Small intestine (tissue), 7 donors: ENCODE measurements around the gene RAE1. TPM values are rescaled to one million over a fixed set of nuclear protein-coding genes. Genes with fewer than 3 reads are reported as not detected.
A peak's percentile ranks its signal among the peaks of the same experiment; 100 is the strongest.

Source experiments
- DNase-seq, 2 donors: peaks; one replicate each; pipeline versions ENCODE4 v3.0.0 to v3.0.0-alpha.2; 2013
- FAIRE-seq: peaks from 2 replicates; lab custom pipeline; 2012; peaks lifted over from hg19 to GRCh38; lab: Jason Lieb, UNC
- H3K27ac ChIP-seq, 3 donors: one replicate each; pipeline ENCODE4 v1.5.1; 2013; ENCODE audit warnings: low read length in 2 of 3, mild to moderate bottlenecking in 2 of 3, control low read depth in 1 of 3, inconsistent platforms in 1 of 3, low read depth in 1 of 3, moderate library complexity in 1 of 3
- H3K27me3 ChIP-seq, 3 donors: one replicate each; pipeline ENCODE4 v1.6.1; 2013; ENCODE audit warnings: low read length in 3 of 3, inconsistent platforms in 1 of 3; ENCODE audit not compliant: control insufficient read depth in 3 of 3, insufficient read depth in 3 of 3
- H3K36me3 ChIP-seq, 3 donors: one replicate each; pipeline ENCODE4 v1.6.1; 2013; ENCODE audit warnings: low read length in 3 of 3, inconsistent platforms in 1 of 3, low read depth in 1 of 3, mild to moderate bottlenecking in 1 of 3, moderate library complexity in 1 of 3; ENCODE audit not compliant: control insufficient read depth in 3 of 3, insufficient read depth in 2 of 3
- H3K4me1 ChIP-seq, 3 donors: one replicate each; pipeline ENCODE4 v1.6.1; 2013; ENCODE audit warnings: low read length in 2 of 3, inconsistent platforms in 1 of 3, low read depth in 1 of 3, mild to moderate bottlenecking in 1 of 3, moderate library complexity in 1 of 3; ENCODE audit not compliant: control insufficient read depth in 3 of 3, insufficient read depth in 2 of 3
- H3K4me3 ChIP-seq, 3 donors: one replicate each; pipeline ENCODE4 v1.5.1; 2013; ENCODE audit warnings: low read length in 3 of 3, control low read depth in 1 of 3, inconsistent platforms in 1 of 3, low read depth in 1 of 3, mild to moderate bottlenecking in 1 of 3, moderate library complexity in 1 of 3
- H3K9me3 ChIP-seq, 2 donors: one replicate each; pipeline ENCODE4 v1.6.1; 2013; ENCODE audit warnings: low read depth in 1 of 2, low read length in 1 of 2; ENCODE audit not compliant: control insufficient read depth in 2 of 2, insufficient read depth in 1 of 2
- WGBS, 3 donors: extraction: QIAGEN DNeasy Blood & Tissue Kit; methylation state at CpG; one replicate each; pipeline ENCODE4 v1.1.7; 2013; 5-methylcytosine and 5-hydroxymethylcytosine counted together
- polyA plus RNA-seq, 4 donors: library from polyadenylated mRNA; stranded (reverse) in 3 of 4; unstranded in 1 of 4; fragments of 200-250 nt in 3 of 4; fragments of 120-200 nt in 1 of 4; gene quantifications; one replicate each; pipeline versions ENCODE4 v1.2.1 to v1.2.3, GENCODE V29; 2013
- donor health status: healthy with polysubstance abuse.
- donor health status: control.
- donor health status: control.
- donor health status: Bipolar disorder and iron deficiency.
- donor health status: healthy.

The RAE1 gene
- polyA plus RNA-seq, 4 donors, result 15.7 to 37.0 (median 18.6) TPM

GRCh38 chr20:57320358-57320757, 30.7 kb upstream of the RAE1 start:
- no peaks in the 10 kb centered on the region for H3K9me3 ChIP-seq
- WGBS, 3 donors, result 69 to 79% (median 70%) methylated on average over 3 of the region's 3 CpGs
- FAIRE-seq, result no peak
- no peak overlapping the region for H3K4me3 ChIP-seq
- no peaks in the 10 kb centered on the region for H3K36me3 ChIP-seq
- DNase-seq, result no peak
- peaks cover 0 to 4% (median 0%) of the 10 kb centered on the region in 3 donors for H3K27me3 ChIP-seq
- no peak overlapping the region for H3K27ac ChIP-seq
- H3K4me1 ChIP-seq, result no peaks in the 10 kb centered on the region

GRCh38 chr20:57321142-57321541, 29.9 kb upstream of the RAE1 start:
- DNase-seq (no peak), FAIRE-seq (no peak)
- H3K4me3 ChIP-seq, result no peak overlapping the region
- H3K36me3 ChIP-seq, result no peaks in the 10 kb centered on the region
- H3K4me1 ChIP-seq, result no peaks in the 10 kb centered on the region
- peaks cover 0 to 4% (median 0%) of the 10 kb centered on the region in 3 donors for H3K27me3 ChIP-seq
- WGBS, 3 donors, result 53 to 80% (median 66%) methylated on average over 2 of the region's 2 CpGs
- H3K27ac ChIP-seq, result no peak overlapping the region
- H3K9me3 ChIP-seq, result no peaks in the 10 kb centered on the region

GRCh38 chr20:57322476-57322875, 28.6 kb upstream of the RAE1 start:
- Histone ChIP-seq H3K27ac (no peak overlapping the region), H3K27me3 (peaks cover 0 to 4% (median 0%) of the 10 kb centered on the region in 3 donors), H3K4me3 (no peak overlapping the region), H3K36me3 (no peaks in the 10 kb centered on the region), H3K4me1 (no peaks in the 10 kb centered on the region), H3K9me3 (no peaks in the 10 kb centered on the region)
- WGBS, 3 donors, result 64 to 77% (median 75%) methylated on average over 2 of the region's 2 CpGs
- no peak for FAIRE-seq
- DNase-seq, result no peak

GRCh38 chr20:57323034-57323433, 28.0 kb upstream of the RAE1 start:
- Histone ChIP-seq H3K36me3 (no peaks in the 10 kb centered on the region), H3K4me1 (no peaks in the 10 kb centered on the region), H3K27me3 (peaks cover 0 to 4% (median 0%) of the 10 kb centered on the region in 3 donors), H3K27ac (no peak overlapping the region), H3K4me3 (no peak overlapping the region), H3K9me3 (no peaks in the 10 kb centered on the region)
- no peak for FAIRE-seq
- 8 to 16% (median 14%) methylated on average over 6 of the region's 6 CpGs for WGBS, 3 donors
- no peak for DNase-seq

GRCh38 chr20:57325632-57326356, 25.3 kb upstream of the RAE1 start:
- H3K27me3 ChIP-seq, result peaks cover 0 to 11% (median 4%) of the 10 kb centered on the region in 3 donors
- FAIRE-seq (no peak), DNase-seq (no peak)
- 80 to 83% (median 82%) methylated on average over 12 of the region's 12 CpGs for WGBS, 3 donors
- H3K4me3 ChIP-seq, result no peak overlapping the region
- H3K27ac ChIP-seq, result no peak overlapping the region
- H3K36me3 ChIP-seq, result no peaks in the 10 kb centered on the region
- H3K4me1 ChIP-seq, result no peaks in the 10 kb centered on the region
- no peaks in the 10 kb centered on the region for H3K9me3 ChIP-seq

GRCh38 chr20:57326667-57327455, 24.2 kb upstream of the RAE1 start:
- DNase-seq (peak; percentile 37 to 52), FAIRE-seq (no peak)
- no peaks in the 10 kb centered on the region for H3K36me3 ChIP-seq
- H3K9me3 ChIP-seq, result no peaks in the 10 kb centered on the region
- peaks cover 1 to 7% (median 4%) of the 10 kb centered on the region in 3 donors for H3K27me3 ChIP-seq
- H3K4me1 ChIP-seq, result no peaks in the 10 kb centered on the region
- no peak overlapping the region for H3K4me3 ChIP-seq
- WGBS, 3 donors, result 7 to 40% (median 34%) methylated on average over 8 of the region's 8 CpGs
- H3K27ac ChIP-seq, result no peak overlapping the region

- H3K9me3 ChIP-seq, result no peaks in the 10 kb centered on the region
- FAIRE-seq (no peak), DNase-seq (no peak)
- no peak overlapping the region for H3K4me3 ChIP-seq
- no peaks in the 10 kb centered on the region for H3K36me3 ChIP-seq
- 40 to 64% (median 45%) methylated on average over 6 of the region's 6 CpGs for WGBS, 3 donors
- no peak overlapping the region for H3K27ac ChIP-seq
- H3K27me3 ChIP-seq, result peaks cover 1 to 7% (median 4%) of the 10 kb centered on the region in 3 donors
- no peaks in the 10 kb centered on the region for H3K4me1 ChIP-seq
Observed at GRCh38 chr20:57327820-57328219, 23.2 kb upstream of the RAE1 start.

DNA sequence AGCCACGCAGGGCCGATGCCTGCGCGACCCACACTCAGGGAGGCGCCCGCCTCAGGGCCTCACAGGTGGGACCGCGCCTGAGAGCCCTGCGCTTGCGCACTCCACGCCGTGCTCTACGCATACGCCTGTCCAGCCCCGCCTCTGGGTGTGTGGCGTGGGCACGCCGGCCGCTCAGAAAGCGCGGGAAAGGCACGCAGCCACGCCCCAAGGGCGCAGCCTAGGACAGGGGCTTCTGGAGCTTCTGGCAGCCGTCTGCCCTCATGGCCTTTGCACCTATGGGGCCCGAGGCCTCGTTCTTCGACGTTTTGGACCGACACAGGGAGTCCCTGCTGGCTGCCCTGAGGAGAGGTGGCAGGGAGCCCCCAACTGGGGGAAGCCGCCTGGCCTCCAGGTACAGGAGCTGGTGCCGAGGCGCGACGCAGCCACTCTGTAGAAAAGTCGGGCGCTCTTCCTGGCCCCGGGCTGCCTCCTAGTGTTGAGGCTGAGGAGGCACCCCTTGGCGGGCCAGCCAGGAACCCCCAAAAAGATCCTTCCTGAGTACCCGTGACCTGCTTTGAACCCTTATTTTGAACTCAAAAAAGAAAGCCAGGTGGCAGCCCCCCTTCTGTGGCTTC, 21.3 kb upstream of the RAE1 start, which contains the start of gene SPO11:
Gene SPO11, plus strand, starts transcription at position 196 of the 614 bp plus-strand sequence. Its CDS starts 65 bp downstream, at position 261.
- Histone ChIP-seq H3K36me3 (no peaks in the 10 kb centered on the region), H3K27me3 (peaks cover 1 to 7% (median 4%) of the 10 kb centered on the region in 3 donors), H3K4me1 (no peaks in the 10 kb centered on the region), H3K4me3 (no peak within 1 kb of the TSS), H3K27ac (no peak within 1 kb of the TSS), H3K9me3 (no peaks in the 10 kb centered on the region)
- WGBS, 3 donors, result 53 to 62% (median 59%) methylated on average over 40 of the region's 40 CpGs
- FAIRE-seq, result no peak
- no peak for DNase-seq
